ENCODE data around the gene RCSD1.

DNA sequence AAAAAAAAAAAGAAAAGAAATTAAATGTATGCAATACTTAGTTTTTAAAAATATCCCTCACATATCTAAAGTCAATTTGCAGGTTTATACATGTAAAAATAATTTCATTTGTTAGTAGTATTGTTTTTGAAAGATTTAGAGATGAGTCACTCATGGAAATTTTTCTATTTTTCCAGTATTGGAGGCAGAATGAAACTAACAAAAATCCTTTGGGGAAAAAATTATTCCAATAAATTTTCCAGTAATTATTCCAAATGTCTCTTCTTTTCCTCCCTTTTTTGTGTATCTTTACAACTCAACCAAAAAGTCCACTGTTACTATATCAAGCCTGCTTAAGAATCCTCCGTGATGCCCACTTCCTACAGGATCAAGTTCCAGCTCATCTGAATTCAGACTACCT is 121.6 kb downstream of the RCSD1 start:
- TF ChIP-seq CTCF (IDR thresholded peaks at IDR 0.05) (no peak), POLR2AphosphoS5 (IDR thresholded peaks at IDR 0.05) (no peak)

Data from stomach (tissue), 4 donors.